ENCODE results near the gene CLMP. TPM values are rescaled to one million over a fixed set of nuclear protein-coding genes. Genes with fewer than 3 reads are reported as not detected.

Gene CLMP
- total RNA-seq, 1 experiment from 2014 or later = 3.2 TPM

DNA sequence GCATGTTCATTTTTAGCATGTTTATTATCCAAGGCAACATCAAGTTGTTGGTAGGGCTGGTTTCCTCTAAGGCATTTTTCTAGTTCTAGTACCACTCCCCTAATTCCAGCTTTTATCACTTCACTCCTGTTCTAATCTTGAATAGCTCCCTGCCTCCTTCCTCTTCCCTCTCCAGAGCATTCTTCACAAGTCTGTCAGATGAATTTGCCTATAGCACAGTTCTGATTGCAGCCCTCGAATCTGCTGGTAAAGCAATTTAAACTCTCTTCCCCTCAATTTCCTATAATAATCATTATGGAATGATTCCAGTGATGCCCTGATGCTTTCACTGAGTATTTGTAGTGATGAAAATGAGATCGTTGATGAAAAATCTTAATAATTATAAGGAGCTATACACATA is 43.3 kb downstream of the CLMP start:
- no peak overlapping the region for H3K27ac ChIP-seq (ENCODE audit: low read depth, low read length)
- DNase-seq (ENCODE audit: low read depth, low spot score) = no peak
- ChIA-PET RAD21 (ENCODE audit: low non-redundant PET in 1 of 2, low total read pairs in 2 of 2, uncharacterized antibody in 2 of 2, unreplicated experiment in 2 of 2) (no interaction called here), POLR2A (no interaction called here), CTCF (interaction anchor here (1.2 kb wide), 1 partner anchor 13 kb away, joined by 3 read pairs; no protein-coding TSS in a partner anchor)
- BruUV-seq (replicated peaks) = no TSS peak
- intact Hi-C loops (cut with micrococcal nuclease) = no loop called here
- no peak for ATAC-seq
- H3K9ac ChIP-seq (ENCODE audit: low read length) = no peak overlapping the region
- H3K4me1 ChIP-seq (ENCODE audit: control insufficient read depth in 1 of 2, insufficient read depth in 2 of 2, low read length in 2 of 2) = no peaks in the 10 kb centered on the region; a peak in 1 of 4 replicates
- H3K4me2 ChIP-seq (ENCODE audit: low read length) = no peak overlapping the region
- H3K36me3 ChIP-seq (ENCODE audit: control insufficient read depth in 1 of 2, insufficient read depth in 2 of 2, low read length in 2 of 2) = no peaks in the 10 kb centered on the region
- H3K4me3 ChIP-seq (replicated peaks in 1 of 2; ENCODE audit: low read depth in 1 of 2, low read length in 2 of 2) = no peak overlapping the region
- H3K9me2 ChIP-seq (ENCODE audit: insufficient read depth) = no peaks in the 10 kb centered on the region
- no peaks in the 10 kb centered on the region for H4K20me1 ChIP-seq (ENCODE audit: insufficient read depth)
- peaks cover 0 to 6% of the 10 kb centered on the region in 2 experiments; a peak in 1 of 4 replicates for H3K9me3 ChIP-seq (ENCODE audit: control insufficient read depth in 1 of 2, insufficient read depth in 1 of 2, low read depth in 1 of 2, low read length in 2 of 2)
- no peaks in the 10 kb centered on the region for H3K27me3 ChIP-seq (ENCODE audit: insufficient read depth, low read length)
- TF ChIP-seq SP1 (IDR thresholded peaks at IDR 0.05; ENCODE audit: low read depth) = no peak
- TF ChIP-seq, protein P1, sequence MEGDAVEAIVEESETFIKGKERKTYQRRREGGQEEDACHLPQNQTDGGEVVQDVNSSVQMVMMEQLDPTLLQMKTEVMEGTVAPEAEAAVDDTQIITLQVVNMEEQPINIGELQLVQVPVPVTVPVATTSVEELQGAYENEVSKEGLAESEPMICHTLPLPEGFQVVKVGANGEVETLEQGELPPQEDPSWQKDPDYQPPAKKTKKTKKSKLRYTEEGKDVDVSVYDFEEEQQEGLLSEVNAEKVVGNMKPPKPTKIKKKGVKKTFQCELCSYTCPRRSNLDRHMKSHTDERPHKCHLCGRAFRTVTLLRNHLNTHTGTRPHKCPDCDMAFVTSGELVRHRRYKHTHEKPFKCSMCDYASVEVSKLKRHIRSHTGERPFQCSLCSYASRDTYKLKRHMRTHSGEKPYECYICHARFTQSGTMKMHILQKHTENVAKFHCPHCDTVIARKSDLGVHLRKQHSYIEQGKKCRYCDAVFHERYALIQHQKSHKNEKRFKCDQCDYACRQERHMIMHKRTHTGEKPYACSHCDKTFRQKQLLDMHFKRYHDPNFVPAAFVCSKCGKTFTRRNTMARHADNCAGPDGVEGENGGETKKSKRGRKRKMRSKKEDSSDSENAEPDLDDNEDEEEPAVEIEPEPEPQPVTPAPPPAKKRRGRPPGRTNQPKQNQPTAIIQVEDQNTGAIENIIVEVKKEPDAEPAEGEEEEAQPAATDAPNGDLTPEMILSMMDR (IDR thresholded peaks at IDR 0.05 in 2 of 3, conservative IDR thresholded peaks at IDR 0.05 in 1 of 3; ENCODE audit: borderline replicate concordance in 1 of 3, insufficient read depth in 1 of 3, low read depth in 2 of 3, low read length in 2 of 3) = no peak
- TF ChIP-seq ELF1 (IDR thresholded peaks at IDR 0.05; ENCODE audit: borderline replicate concordance, low read depth) = no peak
- TF ChIP-seq EGR1 (IDR thresholded peaks at IDR 0.05; ENCODE audit: low read depth) = no peak
- TF ChIP-seq POLR2AphosphoS5 (IDR thresholded peaks at IDR 0.05; ENCODE audit: low read depth, low read length) = no peak
- no peak for TF ChIP-seq CEBPB (IDR thresholded peaks at IDR 0.05; ENCODE audit: low read depth)
- no peak for TF ChIP-seq JUND (IDR thresholded peaks at IDR 0.05)
- no peak for TF ChIP-seq EZH2phosphoT487 (IDR thresholded peaks at IDR 0.05; ENCODE audit: borderline replicate concordance)
- TF ChIP-seq, protein P2, sequence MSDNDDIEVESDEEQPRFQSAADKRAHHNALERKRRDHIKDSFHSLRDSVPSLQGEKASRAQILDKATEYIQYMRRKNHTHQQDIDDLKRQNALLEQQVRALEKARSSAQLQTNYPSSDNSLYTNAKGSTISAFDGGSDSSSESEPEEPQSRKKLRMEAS (IDR thresholded peaks at IDR 0.05) = no peak
- TF ChIP-seq YY1 (IDR thresholded peaks at IDR 0.05; ENCODE audit: extremely low read depth, insufficient replicate concordance, low read depth, low read length) = no peak
- no peak for TF ChIP-seq SRF (IDR thresholded peaks at IDR 0.05; ENCODE audit: low read depth)
- no peak for TF ChIP-seq POLR2A (IDR thresholded peaks at IDR 0.05; ENCODE audit: borderline replicate concordance, extremely low read depth, insufficient read depth, insufficient read length)
- TF ChIP-seq ZNF274 (IDR thresholded peaks at IDR 0.05; ENCODE audit: low read depth, low read length) = no peak
- no peak for TF ChIP-seq FOSL1 (IDR thresholded peaks at IDR 0.05; ENCODE audit: low read depth)
- TF ChIP-seq, protein P3, sequence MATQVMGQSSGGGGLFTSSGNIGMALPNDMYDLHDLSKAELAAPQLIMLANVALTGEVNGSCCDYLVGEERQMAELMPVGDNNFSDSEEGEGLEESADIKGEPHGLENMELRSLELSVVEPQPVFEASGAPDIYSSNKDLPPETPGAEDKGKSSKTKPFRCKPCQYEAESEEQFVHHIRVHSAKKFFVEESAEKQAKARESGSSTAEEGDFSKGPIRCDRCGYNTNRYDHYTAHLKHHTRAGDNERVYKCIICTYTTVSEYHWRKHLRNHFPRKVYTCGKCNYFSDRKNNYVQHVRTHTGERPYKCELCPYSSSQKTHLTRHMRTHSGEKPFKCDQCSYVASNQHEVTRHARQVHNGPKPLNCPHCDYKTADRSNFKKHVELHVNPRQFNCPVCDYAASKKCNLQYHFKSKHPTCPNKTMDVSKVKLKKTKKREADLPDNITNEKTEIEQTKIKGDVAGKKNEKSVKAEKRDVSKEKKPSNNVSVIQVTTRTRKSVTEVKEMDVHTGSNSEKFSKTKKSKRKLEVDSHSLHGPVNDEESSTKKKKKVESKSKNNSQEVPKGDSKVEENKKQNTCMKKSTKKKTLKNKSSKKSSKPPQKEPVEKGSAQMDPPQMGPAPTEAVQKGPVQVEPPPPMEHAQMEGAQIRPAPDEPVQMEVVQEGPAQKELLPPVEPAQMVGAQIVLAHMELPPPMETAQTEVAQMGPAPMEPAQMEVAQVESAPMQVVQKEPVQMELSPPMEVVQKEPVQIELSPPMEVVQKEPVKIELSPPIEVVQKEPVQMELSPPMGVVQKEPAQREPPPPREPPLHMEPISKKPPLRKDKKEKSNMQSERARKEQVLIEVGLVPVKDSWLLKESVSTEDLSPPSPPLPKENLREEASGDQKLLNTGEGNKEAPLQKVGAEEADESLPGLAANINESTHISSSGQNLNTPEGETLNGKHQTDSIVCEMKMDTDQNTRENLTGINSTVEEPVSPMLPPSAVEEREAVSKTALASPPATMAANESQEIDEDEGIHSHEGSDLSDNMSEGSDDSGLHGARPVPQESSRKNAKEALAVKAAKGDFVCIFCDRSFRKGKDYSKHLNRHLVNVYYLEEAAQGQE (IDR thresholded peaks at IDR 0.05; ENCODE audit: low read depth) = no peak
- TF ChIP-seq, protein P4, sequence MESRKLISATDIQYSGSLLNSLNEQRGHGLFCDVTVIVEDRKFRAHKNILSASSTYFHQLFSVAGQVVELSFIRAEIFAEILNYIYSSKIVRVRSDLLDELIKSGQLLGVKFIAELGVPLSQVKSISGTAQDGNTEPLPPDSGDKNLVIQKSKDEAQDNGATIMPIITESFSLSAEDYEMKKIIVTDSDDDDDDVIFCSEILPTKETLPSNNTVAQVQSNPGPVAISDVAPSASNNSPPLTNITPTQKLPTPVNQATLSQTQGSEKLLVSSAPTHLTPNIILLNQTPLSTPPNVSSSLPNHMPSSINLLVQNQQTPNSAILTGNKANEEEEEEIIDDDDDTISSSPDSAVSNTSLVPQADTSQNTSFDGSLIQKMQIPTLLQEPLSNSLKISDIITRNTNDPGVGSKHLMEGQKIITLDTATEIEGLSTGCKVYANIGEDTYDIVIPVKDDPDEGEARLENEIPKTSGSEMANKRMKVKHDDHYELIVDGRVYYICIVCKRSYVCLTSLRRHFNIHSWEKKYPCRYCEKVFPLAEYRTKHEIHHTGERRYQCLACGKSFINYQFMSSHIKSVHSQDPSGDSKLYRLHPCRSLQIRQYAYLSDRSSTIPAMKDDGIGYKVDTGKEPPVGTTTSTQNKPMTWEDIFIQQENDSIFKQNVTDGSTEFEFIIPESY (IDR thresholded peaks at IDR 0.05; ENCODE audit: extremely low read depth, insufficient replicate concordance, low read length) = no peak
- TF ChIP-seq, protein P5, sequence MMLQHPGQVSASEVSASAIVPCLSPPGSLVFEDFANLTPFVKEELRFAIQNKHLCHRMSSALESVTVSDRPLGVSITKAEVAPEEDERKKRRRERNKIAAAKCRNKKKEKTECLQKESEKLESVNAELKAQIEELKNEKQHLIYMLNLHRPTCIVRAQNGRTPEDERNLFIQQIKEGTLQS (IDR thresholded peaks at IDR 0.05) = no peak
- no peak for TF ChIP-seq CBX3 (IDR thresholded peaks at IDR 0.05; ENCODE audit: low read depth)
- no peak for TF ChIP-seq EZH2 (IDR thresholded peaks at IDR 0.05)
- no peak overlapping the region for H2AFZ ChIP-seq (ENCODE audit: low read depth, low read length, poor library complexity, severe bottlenecking)
- H3K79me2 ChIP-seq (ENCODE audit: insufficient read depth, low read length) = no peaks in the 10 kb centered on the region

All from HCT116 (cell line).